ENCODE results near the gene AOC1.

DNA sequence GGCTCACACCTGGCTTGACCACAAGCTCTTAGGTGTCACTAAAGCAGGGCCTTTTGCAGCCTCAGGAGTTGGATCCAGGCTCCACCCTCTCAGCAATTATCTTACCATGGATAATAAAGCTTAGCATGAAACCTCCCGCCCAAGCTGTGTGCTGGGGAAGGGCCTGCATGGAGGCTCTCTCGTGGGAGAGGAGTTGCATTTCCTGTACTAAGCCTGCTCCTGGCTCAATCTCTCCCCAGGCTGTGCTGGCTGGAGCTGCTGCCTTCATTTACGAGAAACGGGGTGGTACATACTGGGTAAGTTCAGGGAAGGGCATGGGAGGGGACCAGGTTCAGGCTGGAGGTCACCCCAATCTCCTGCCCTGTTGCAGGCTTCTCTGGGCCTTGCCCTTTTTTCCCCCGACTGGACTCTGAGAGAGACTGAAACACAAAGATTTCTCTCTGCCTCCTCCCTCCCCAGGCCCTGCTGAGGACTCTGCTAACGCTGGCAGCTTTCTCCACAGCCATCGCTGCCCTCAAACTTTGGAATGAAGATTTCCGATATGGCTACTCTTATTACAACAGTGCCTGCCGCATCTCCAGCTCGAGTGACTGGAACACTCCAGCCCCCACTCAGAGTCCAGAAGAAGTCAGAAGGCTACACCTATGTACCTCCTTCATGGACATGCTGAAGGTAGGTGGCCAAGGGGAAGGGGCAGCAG lies 49.0 kb upstream of the AOC1 start:
- TF ChIP-seq, protein P1, sequence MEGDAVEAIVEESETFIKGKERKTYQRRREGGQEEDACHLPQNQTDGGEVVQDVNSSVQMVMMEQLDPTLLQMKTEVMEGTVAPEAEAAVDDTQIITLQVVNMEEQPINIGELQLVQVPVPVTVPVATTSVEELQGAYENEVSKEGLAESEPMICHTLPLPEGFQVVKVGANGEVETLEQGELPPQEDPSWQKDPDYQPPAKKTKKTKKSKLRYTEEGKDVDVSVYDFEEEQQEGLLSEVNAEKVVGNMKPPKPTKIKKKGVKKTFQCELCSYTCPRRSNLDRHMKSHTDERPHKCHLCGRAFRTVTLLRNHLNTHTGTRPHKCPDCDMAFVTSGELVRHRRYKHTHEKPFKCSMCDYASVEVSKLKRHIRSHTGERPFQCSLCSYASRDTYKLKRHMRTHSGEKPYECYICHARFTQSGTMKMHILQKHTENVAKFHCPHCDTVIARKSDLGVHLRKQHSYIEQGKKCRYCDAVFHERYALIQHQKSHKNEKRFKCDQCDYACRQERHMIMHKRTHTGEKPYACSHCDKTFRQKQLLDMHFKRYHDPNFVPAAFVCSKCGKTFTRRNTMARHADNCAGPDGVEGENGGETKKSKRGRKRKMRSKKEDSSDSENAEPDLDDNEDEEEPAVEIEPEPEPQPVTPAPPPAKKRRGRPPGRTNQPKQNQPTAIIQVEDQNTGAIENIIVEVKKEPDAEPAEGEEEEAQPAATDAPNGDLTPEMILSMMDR (IDR thresholded peaks at IDR 0.05) = no peak
- TF ChIP-seq POLR2A (IDR thresholded peaks at IDR 0.05) = no peak

Measured in tibial nerve (tissue), 3 donors.